PC-3 (cell line): ENCODE results near the gene ACER2. TPM values are rescaled to one million over a fixed set of nuclear protein-coding genes. Genes with fewer than 3 reads are reported as not detected.
A peak's percentile ranks its signal among the peaks of the same experiment; 100 is the strongest.

ENCODE experiments used
- ATAC-seq: fragments of 200-7000 bp; cut with Tn5 transposase; 2 replicates; pipeline ENCODE4 v1.9.1; 2020; ENCODE audit warnings: mild to moderate bottlenecking, moderate library complexity
- BruUV-seq: library from RNA; stranded (reverse); fragments of 400-500 nt; replicated peaks from 2 replicates; lab custom pipeline; 2021; lab: Mats Ljungman, UMichigan
- CTCF ChIA-PET: fragments of 300-600 bp; sonication (Branson Sonifier 250); formaldehyde crosslinking; loops from one replicate; lab custom pipeline; 2022; ENCODE audit warnings: antibody characterized with exemption; lab: Charles Lee
- POLR2A ChIA-PET: fragments of 300-600 bp; sonication (Branson Sonifier 250); formaldehyde crosslinking; loops from one replicate; lab custom pipeline; 2022; ENCODE audit warnings: antibody characterized with exemption; ENCODE audit not compliant: unreplicated experiment; lab: Charles Lee
- DNase-seq: peaks from one replicate; pipeline ENCODE4 v3.0.0-alpha.2; 2015
- H2AFZ ChIP-seq: fragments of 300-600 bp; sonication (generic); 2 replicates; pipeline ENCODE4 v1.6.0; 2016; ENCODE audit warnings: antibody characterized with exemption, low read length
- H3F3A ChIP-seq: fragments of 300-600 bp; sonication (generic); one replicate; pipeline ENCODE4 v1.6.0; 2017; ENCODE audit warnings: antibody characterized with exemption, low read length, control low read depth, mild to moderate bottlenecking; ENCODE audit not compliant: unreplicated experiment
- H3K27ac ChIP-seq: fragments of 300-600 bp; sonication (generic); 2 replicates; pipeline ENCODE4 v1.5.1; 2016; ENCODE audit warnings: mild to moderate bottlenecking, low read length
- H3K27me3 ChIP-seq: fragments of 300-600 bp; sonication (generic); 2 replicates; pipeline ENCODE4 v1.6.1; 2016; ENCODE audit warnings: low read length, mixed read lengths
- H3K36me3 ChIP-seq: fragments of 300-600 bp; sonication (generic); 2 replicates; pipeline ENCODE4 v1.6.1; 2016; ENCODE audit warnings: low read depth, mixed run types, low read length, mixed read lengths
- H3K4me1 ChIP-seq: fragments of 300-600 bp; sonication (generic); 2 replicates; pipeline ENCODE4 v1.5.1; 2016; ENCODE audit warnings: low read length; ENCODE audit not compliant: insufficient read depth
- H3K4me2 ChIP-seq: fragments of 300-600 bp; sonication (generic); 2 replicates; pipeline ENCODE4 v1.6.0; 2016; ENCODE audit warnings: low read length
- H3K4me3 ChIP-seq: fragments of 300-600 bp; sonication (generic); 2 replicates; pipeline ENCODE4 v1.5.1; 2016; ENCODE audit warnings: mild to moderate bottlenecking, low read length, mixed read lengths
- H3K79me2 ChIP-seq: fragments of 300-600 bp; sonication (generic); 2 replicates; pipeline ENCODE4 v1.6.1; 2017; ENCODE audit warnings: low read length, mixed read lengths
- H3K9ac ChIP-seq: fragments of 300-600 bp; sonication (generic); 2 replicates; pipeline ENCODE4 v1.6.0; 2016; ENCODE audit warnings: mild to moderate bottlenecking, low read length
- H3K9me2 ChIP-seq: fragments of 300-600 bp; sonication (generic); replicated peaks from 2 replicates; pipeline ENCODE4 v1.6.1; 2016; ENCODE audit warnings: mixed run types, low read length, mixed read lengths
- H3K9me3 ChIP-seq: fragments of 300-600 bp; sonication (generic); 2 replicates; pipeline ENCODE4 v1.6.1; 2016; ENCODE audit warnings: low read length, mixed read lengths
- H4K20me1 ChIP-seq: fragments of 300-600 bp; sonication (generic); 2 replicates; pipeline ENCODE4 v1.6.1; 2016; ENCODE audit warnings: low read length, mixed read lengths
- EZH2 ChIP-seq: fragments of 300-600 bp; sonication (generic); IDR thresholded peaks from one replicate; pipeline ENCODE4 v1.6.1; 2017; ENCODE audit warnings: antibody characterized with exemption, mild to moderate bottlenecking, low read length; ENCODE audit not compliant: unreplicated experiment
- EZH2phosphoT487 ChIP-seq: fragments of 300-600 bp; sonication (generic); IDR thresholded peaks from 2 replicates; pipeline ENCODE4 v1.6.1; 2018; ENCODE audit warnings: mild to moderate bottlenecking, antibody characterized with exemption, low read length, borderline replicate concordance
- intact Hi-C: fragments of 100-400 bp; cut with micrococcal nuclease; formaldehyde crosslinking; loops from 2 replicates; pipeline ENCODE4 v1.9.0; 2023
- total RNA-seq: library from RNA; depleted of rRNA; stranded (reverse); fragments of >200 nt; gene quantifications from 2 replicates; pipeline ENCODE4 v1.2.3, GENCODE V29; 2014
- TF ChIP-seq, protein P1 (sequence below): fragments of 300-600 bp; sonication (generic); conservative IDR thresholded peaks from 2 replicates; pipeline ENCODE4 v1.5.1; 2017; ENCODE audit warnings: antibody characterized with exemption, low read depth, mild to moderate bottlenecking, low read length

The ACER2 gene
- total RNA-seq, 1 experiment from 2014 or later, result 2.4 TPM

DNA sequence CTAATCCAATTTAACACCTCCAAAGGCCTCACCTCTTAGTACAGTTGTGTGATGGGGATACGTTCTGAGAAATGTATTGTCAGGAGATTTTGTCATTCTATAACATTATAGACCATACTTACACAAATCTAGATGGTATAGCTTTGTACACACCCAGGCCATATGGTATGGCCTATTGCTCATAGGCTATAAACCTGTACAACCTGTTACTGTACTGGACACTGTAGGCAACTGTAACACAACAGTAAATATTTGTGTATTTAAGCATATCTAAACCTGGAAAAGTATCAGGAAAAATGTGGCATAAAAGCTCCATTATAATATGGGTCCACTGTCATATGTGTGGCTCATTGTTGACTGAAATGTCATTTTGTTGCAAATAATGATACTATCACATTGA lies 12.1 kb downstream of the ACER2 start:
- Histone ChIP-seq H2AFZ (no peak overlapping the region), H4K20me1 (no peaks in the 10 kb centered on the region), H3K9me3 (no peaks in the 10 kb centered on the region), H3K27me3 (no peaks in the 10 kb centered on the region), H3K79me2 (no peaks in the 10 kb centered on the region), H3K9ac (no peak overlapping the region), H3K4me1 (peaks cover 15% of the 10 kb centered on the region), H3K4me2 (peak overlapping the region; percentile 22; the same call in 1 of the 2 replicates), H3F3A (no peaks in the 10 kb centered on the region), H3K9me2 (no peaks in the 10 kb centered on the region), H3K36me3 (no peaks in the 10 kb centered on the region), H3K27ac (peak overlapping the region; percentile 34), H3K4me3 (no peak overlapping the region)
- DNase-seq (peak; percentile 68), ATAC-seq (peak; percentile 76)
- POLR2A ChIA-PET, result no interaction called here
- intact Hi-C loops, result no loop called here
- TF ChIP-seq EZH2phosphoT487, result no peak
- TF ChIP-seq EZH2, result no peak
- TF ChIP-seq, protein P1, sequence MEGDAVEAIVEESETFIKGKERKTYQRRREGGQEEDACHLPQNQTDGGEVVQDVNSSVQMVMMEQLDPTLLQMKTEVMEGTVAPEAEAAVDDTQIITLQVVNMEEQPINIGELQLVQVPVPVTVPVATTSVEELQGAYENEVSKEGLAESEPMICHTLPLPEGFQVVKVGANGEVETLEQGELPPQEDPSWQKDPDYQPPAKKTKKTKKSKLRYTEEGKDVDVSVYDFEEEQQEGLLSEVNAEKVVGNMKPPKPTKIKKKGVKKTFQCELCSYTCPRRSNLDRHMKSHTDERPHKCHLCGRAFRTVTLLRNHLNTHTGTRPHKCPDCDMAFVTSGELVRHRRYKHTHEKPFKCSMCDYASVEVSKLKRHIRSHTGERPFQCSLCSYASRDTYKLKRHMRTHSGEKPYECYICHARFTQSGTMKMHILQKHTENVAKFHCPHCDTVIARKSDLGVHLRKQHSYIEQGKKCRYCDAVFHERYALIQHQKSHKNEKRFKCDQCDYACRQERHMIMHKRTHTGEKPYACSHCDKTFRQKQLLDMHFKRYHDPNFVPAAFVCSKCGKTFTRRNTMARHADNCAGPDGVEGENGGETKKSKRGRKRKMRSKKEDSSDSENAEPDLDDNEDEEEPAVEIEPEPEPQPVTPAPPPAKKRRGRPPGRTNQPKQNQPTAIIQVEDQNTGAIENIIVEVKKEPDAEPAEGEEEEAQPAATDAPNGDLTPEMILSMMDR, result no peak
- CTCF ChIA-PET, result no interaction called here
- no TSS peak for BruUV-seq

DNA sequence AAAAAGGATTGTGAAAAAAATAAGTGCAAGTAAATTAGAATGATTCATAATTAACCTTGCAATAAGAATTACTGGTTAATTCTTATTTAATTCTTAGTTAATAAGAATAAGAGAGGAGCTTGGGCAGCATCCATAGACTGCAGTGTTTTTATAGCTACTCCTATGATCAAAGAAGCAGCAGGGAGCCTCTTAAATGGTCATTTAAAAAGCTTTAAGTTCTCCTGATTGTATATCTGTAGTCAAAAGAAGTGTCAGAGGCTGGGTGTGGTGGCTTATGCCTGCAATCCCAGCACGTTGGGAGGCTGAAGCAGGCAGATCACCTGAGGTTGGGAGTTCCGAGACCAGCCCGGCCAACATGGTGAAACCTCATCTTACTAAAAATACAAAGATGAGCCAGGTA lies 14.4 kb downstream of the ACER2 start:
- intact Hi-C loops, result no loop called here
- TF ChIP-seq EZH2phosphoT487 (no peak), EZH2 (no peak)
- TF ChIP-seq, protein P1, result no peak
- CTCF ChIA-PET, result no interaction called here

DNA sequence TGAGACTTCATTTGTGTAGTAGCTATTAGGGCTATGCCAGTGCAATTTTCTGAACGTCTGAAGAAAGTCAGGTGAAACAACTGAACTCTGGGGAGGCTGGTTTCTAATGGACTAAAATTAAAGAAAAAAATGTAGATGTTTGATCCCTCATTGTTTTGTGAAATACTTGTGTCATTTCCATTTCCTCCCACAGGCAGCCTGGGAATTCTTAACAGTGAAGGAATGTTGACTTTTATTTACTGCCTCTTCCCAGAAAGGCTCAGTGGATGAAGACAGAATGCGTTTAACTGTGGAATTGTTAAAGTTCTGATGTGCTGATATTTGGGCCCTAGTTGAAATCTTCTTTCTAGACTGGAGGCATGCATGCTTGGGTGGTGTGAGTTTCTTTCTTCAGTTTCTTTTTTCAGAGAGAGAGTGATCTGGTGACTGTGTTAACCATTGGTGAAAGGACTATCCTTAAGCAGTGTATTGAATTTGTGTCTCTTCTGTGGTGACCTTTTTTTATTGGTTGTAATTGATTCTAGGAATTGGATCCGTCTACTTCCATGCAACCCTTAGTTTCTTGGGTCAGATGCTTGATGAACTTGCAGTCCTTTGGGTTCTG lies 15.5 kb downstream of the ACER2 start:
- ATAC-seq (no peak), DNase-seq (no peak)
- POLR2A ChIA-PET, result no interaction called here
- CTCF ChIA-PET, result no interaction called here
- Histone ChIP-seq H3K27ac (no peak overlapping the region), H3K79me2 (no peaks in the 10 kb centered on the region), H3K9me3 (no peaks in the 10 kb centered on the region), H3K4me2 (no peak overlapping the region), H3K9me2 (no peaks in the 10 kb centered on the region), H3K27me3 (no peaks in the 10 kb centered on the region), H4K20me1 (no peaks in the 10 kb centered on the region), H3K9ac (no peak overlapping the region), H3K4me3 (no peak overlapping the region), H3K36me3 (no peaks in the 10 kb centered on the region), H3F3A (no peaks in the 10 kb centered on the region), H3K4me1 (peaks cover 15% of the 10 kb centered on the region), H2AFZ (no peak overlapping the region)
- BruUV-seq, result no TSS peak
- TF ChIP-seq EZH2phosphoT487 (no peak), EZH2 (no peak)
- TF ChIP-seq, protein P1, result no peak
- intact Hi-C loops, result no loop called here

More for the DNA sequence above, 14.4 kb downstream of the ACER2 start:
- H3K4me3 ChIP-seq, result no peak overlapping the region
- H3K27ac ChIP-seq, result no peak overlapping the region
- peaks cover 15% of the 10 kb centered on the region for H3K4me1 ChIP-seq
- no peak overlapping the region for H3K4me2 ChIP-seq
- H3K9me2 ChIP-seq, result no peaks in the 10 kb centered on the region
- no peaks in the 10 kb centered on the region for H3K79me2 ChIP-seq
- no peak overlapping the region for H3K9ac ChIP-seq
- no peak overlapping the region for H2AFZ ChIP-seq
- no peaks in the 10 kb centered on the region for H3K27me3 ChIP-seq
- no peaks in the 10 kb centered on the region for H3K36me3 ChIP-seq
- no peaks in the 10 kb centered on the region for H3F3A ChIP-seq
- POLR2A ChIA-PET, result no interaction called here
- no peaks in the 10 kb centered on the region for H4K20me1 ChIP-seq
- DNase-seq (no peak), ATAC-seq (no peak)
- H3K9me3 ChIP-seq, result no peaks in the 10 kb centered on the region
- no TSS peak for BruUV-seq
